Measurements from ENCODE around the gene PKNOX2.

Gene PKNOX2

GRCh38 chr11:125272092-125272491 lies 107.5 kb downstream of the PKNOX2 start:
- FAIRE-seq (no peak), DNase-seq (ENCODE audit: insufficient read length) (no peak)
- TF ChIP-seq POLR2A (IDR thresholded peaks at IDR 0.05; ENCODE audit: low read depth, low read length), result no peak
- no peak for TF ChIP-seq TAF1 (IDR thresholded peaks at IDR 0.05; ENCODE audit: borderline replicate concordance, low read depth, low read length)
- no peak for TF ChIP-seq POLR2AphosphoS5 (IDR thresholded peaks at IDR 0.05; ENCODE audit: low read depth, low read length)

- FAIRE-seq, result no peak
- TF ChIP-seq POLR2A (IDR thresholded peaks at IDR 0.05; ENCODE audit: low read depth, low read length), result no peak
- no peak for TF ChIP-seq POLR2AphosphoS5 (IDR thresholded peaks at IDR 0.05; ENCODE audit: low read depth, low read length)
- DNase-seq (ENCODE audit: insufficient read length), result no peak
Measured at GRCh38 chr11:125272821-125273220, 108.3 kb downstream of the PKNOX2 start.

- FAIRE-seq, result no peak
- DNase-seq (ENCODE audit: insufficient read length), result no peak
- TF ChIP-seq POLR2AphosphoS5 (IDR thresholded peaks at IDR 0.05; ENCODE audit: low read depth, low read length) (no peak), POLR2A (IDR thresholded peaks at IDR 0.05; ENCODE audit: low read depth, low read length) (no peak), TAF1 (IDR thresholded peaks at IDR 0.05; ENCODE audit: borderline replicate concordance, low read depth, low read length) (no peak)
Measured at GRCh38 chr11:125273519-125274000, 109.0 kb downstream of the PKNOX2 start.

GRCh38 chr11:125274309-125274708 lies 109.8 kb downstream of the PKNOX2 start:
- FAIRE-seq, result no peak
- DNase-seq (ENCODE audit: insufficient read length), result no peak
- no peak for TF ChIP-seq POLR2AphosphoS5 (IDR thresholded peaks at IDR 0.05; ENCODE audit: low read depth, low read length)
- no peak for TF ChIP-seq POLR2A (IDR thresholded peaks at IDR 0.05; ENCODE audit: low read depth, low read length)
- TF ChIP-seq TAF1 (IDR thresholded peaks at IDR 0.05; ENCODE audit: borderline replicate concordance, low read depth, low read length), result no peak

- TF ChIP-seq POLR2A (IDR thresholded peaks at IDR 0.05; ENCODE audit: low read depth, low read length) (no peak), TAF1 (IDR thresholded peaks at IDR 0.05; ENCODE audit: borderline replicate concordance, low read depth, low read length) (no peak), POLR2AphosphoS5 (IDR thresholded peaks at IDR 0.05; ENCODE audit: low read depth, low read length) (no peak)
- FAIRE-seq, result no peak
- no peak for DNase-seq (ENCODE audit: insufficient read length)
Measured at GRCh38 chr11:125274774-125275173, 110.2 kb downstream of the PKNOX2 start.

- FAIRE-seq (no peak), DNase-seq (ENCODE audit: insufficient read length) (no peak)
- TF ChIP-seq POLR2A (IDR thresholded peaks at IDR 0.05; ENCODE audit: low read depth, low read length) (no peak), TAF1 (IDR thresholded peaks at IDR 0.05; ENCODE audit: borderline replicate concordance, low read depth, low read length) (no peak)
Measured at GRCh38 chr11:125275905-125276618, 111.5 kb downstream of the PKNOX2 start.

- no peak for FAIRE-seq
- no peak for DNase-seq (ENCODE audit: insufficient read length)
- TF ChIP-seq TAF1 (IDR thresholded peaks at IDR 0.05; ENCODE audit: borderline replicate concordance, low read depth, low read length), result no peak
- no peak for TF ChIP-seq POLR2A (IDR thresholded peaks at IDR 0.05; ENCODE audit: low read depth, low read length)
- no peak for TF ChIP-seq POLR2AphosphoS5 (IDR thresholded peaks at IDR 0.05; ENCODE audit: low read depth, low read length)
Measured at GRCh38 chr11:125276619-125276976, 112.0 kb downstream of the PKNOX2 start.

- FAIRE-seq (no peak), DNase-seq (ENCODE audit: insufficient read length) (no peak)
- TF ChIP-seq POLR2A (IDR thresholded peaks at IDR 0.05; ENCODE audit: low read depth, low read length) (no peak), TAF1 (IDR thresholded peaks at IDR 0.05; ENCODE audit: borderline replicate concordance, low read depth, low read length) (no peak), POLR2AphosphoS5 (IDR thresholded peaks at IDR 0.05; ENCODE audit: low read depth, low read length) (no peak)
Measured at GRCh38 chr11:125279676-125280418, 115.3 kb downstream of the PKNOX2 start.

GRCh38 chr11:125280646-125281045 lies 116.1 kb downstream of the PKNOX2 start:
- FAIRE-seq (no peak), DNase-seq (ENCODE audit: insufficient read length) (no peak)
- TF ChIP-seq POLR2A (IDR thresholded peaks at IDR 0.05; ENCODE audit: low read depth, low read length), result no peak

GRCh38 chr11:125281831-125282595 lies 117.5 kb downstream of the PKNOX2 start:
- TF ChIP-seq TAF1 (IDR thresholded peaks at IDR 0.05; ENCODE audit: borderline replicate concordance, low read depth, low read length) (no peak), POLR2AphosphoS5 (IDR thresholded peaks at IDR 0.05; ENCODE audit: low read depth, low read length) (no peak), POLR2A (IDR thresholded peaks at IDR 0.05; ENCODE audit: low read depth, low read length) (no peak)
- DNase-seq (ENCODE audit: insufficient read length) (no peak), FAIRE-seq (no peak)

- TF ChIP-seq TAF1 (IDR thresholded peaks at IDR 0.05; ENCODE audit: borderline replicate concordance, low read depth, low read length), result no peak
- TF ChIP-seq POLR2A (IDR thresholded peaks at IDR 0.05; ENCODE audit: low read depth, low read length), result no peak
- TF ChIP-seq POLR2AphosphoS5 (IDR thresholded peaks at IDR 0.05; ENCODE audit: low read depth, low read length), result no peak
- no peak for FAIRE-seq
- no peak for DNase-seq (ENCODE audit: insufficient read length)
Measured at GRCh38 chr11:125282596-125282914, 118.0 kb downstream of the PKNOX2 start.

All from GM12892 (cell line).